GM12878 (cell line): ENCODE data around the gene ENTREP3. TPM values are rescaled to one million over a fixed set of nuclear protein-coding genes. Genes with fewer than 3 reads are reported as not detected.
A peak's percentile ranks its signal among the peaks of the same experiment; 100 is the strongest.

Experiments used
- ASH2L ChIP-seq: fragments of 300-600, 200-600 bp; sonication (generic); IDR thresholded peaks from 2 replicates; pipeline ENCODE4 v1.6.1; 2017; ENCODE audit warnings: low read depth, mild to moderate bottlenecking, borderline replicate concordance
- ATF2 ChIP-seq: IDR thresholded peaks from 2 replicates; pipeline ENCODE4 v1.6.1; 2012; ENCODE audit warnings: low read length, inconsistent platforms
- BMI1 ChIP-seq: fragments of 450-650 bp; IDR thresholded peaks from 2 replicates; pipeline ENCODE4 v1.6.1; 2016; ENCODE audit warnings: mild to moderate bottlenecking, moderate library complexity, borderline replicate concordance
- CREB1 ChIP-seq: IDR thresholded peaks from 2 replicates; pipeline ENCODE4 v1.6.1; 2012; ENCODE audit warnings: low read depth, mild to moderate bottlenecking, inconsistent platforms
- CTCF ChIP-seq, 3 experiments: IDR thresholded peaks in 2 of 3; conservative IDR thresholded peaks in 1 of 3; 2 replicates each; pipeline ENCODE4 v1.5.1; 2011; ENCODE audit warnings: low read depth in 3 of 3, low read length in 3 of 3, mild to moderate bottlenecking in 3 of 3, control low read depth in 2 of 3, moderate library complexity in 2 of 3, inconsistent platforms in 1 of 3, mixed read lengths in 1 of 3; ENCODE audit not compliant: control insufficient read depth in 2 of 3, insufficient read depth in 1 of 3; ENCODE audit errors: extremely low read depth in 1 of 3
- DPF2 ChIP-seq: fragments of 450-650 bp; IDR thresholded peaks from 2 replicates; pipeline ENCODE4 v1.6.1; 2017; ENCODE audit warnings: mild to moderate bottlenecking
- EP300 ChIP-seq, 2 experiments: fragments of 150-350 bp in 1 of 2; IDR thresholded peaks; 2 replicates each; pipeline ENCODE4 v1.6.1; 2011 to 2012; ENCODE audit warnings: low read depth in 2 of 2, low read length in 2 of 2, borderline replicate concordance in 1 of 2, improper control_type of control experiment in 1 of 2, inconsistent platforms in 1 of 2; ENCODE audit not compliant: control insufficient read depth in 1 of 2
- HSF1 ChIP-seq: fragments of 150-350 bp; IDR thresholded peaks from 2 replicates; pipeline ENCODE4 v1.6.1; 2014; ENCODE audit warnings: mild to moderate bottlenecking, low read depth, low read length
- IRF4 ChIP-seq: IDR thresholded peaks from 2 replicates; pipeline ENCODE4 v1.6.1; 2011; ENCODE audit warnings: low read depth, low read length
- IRF5 ChIP-seq: fragments of 450-650 bp; IDR thresholded peaks from 2 replicates; pipeline ENCODE4 v1.6.1; 2017; ENCODE audit warnings: borderline replicate concordance
- LARP7 ChIP-seq: fragments of 450-650 bp; IDR thresholded peaks from 2 replicates; pipeline ENCODE4 v1.6.1; 2017; ENCODE audit warnings: mild to moderate bottlenecking
- MLLT1 ChIP-seq: fragments of 450-650 bp; IDR thresholded peaks from 2 replicates; pipeline ENCODE4 v1.6.1; 2016; ENCODE audit warnings: mild to moderate bottlenecking
- MTA3 ChIP-seq: IDR thresholded peaks from 2 replicates; pipeline ENCODE4 v1.6.1; 2012; ENCODE audit warnings: low read length, inconsistent platforms, borderline replicate concordance
- NBN ChIP-seq: fragments of 450-650 bp; IDR thresholded peaks from 2 replicates; pipeline ENCODE4 v1.6.1; 2016
- NFIC ChIP-seq: IDR thresholded peaks from 2 replicates; pipeline ENCODE4 v1.6.1; 2012; ENCODE audit warnings: low read depth, mild to moderate bottlenecking, inconsistent platforms, low read length, moderate library complexity
- PAX8 ChIP-seq: fragments of 450-650 bp; IDR thresholded peaks from 2 replicates; pipeline ENCODE4 v1.6.1; 2017; ENCODE audit warnings: mild to moderate bottlenecking, moderate library complexity
- POLR2A ChIP-seq: IDR thresholded peaks from 2 replicates; pipeline ENCODE4 v1.6.1; 2011; ENCODE audit warnings: low read depth, mild to moderate bottlenecking, low read length
- PRDM15 ChIP-seq: fragments of 450-650 bp; formaldehyde crosslinking; IDR thresholded peaks from 2 replicates; pipeline ENCODE4 v1.4.0; 2020; ENCODE audit warnings: mild to moderate bottlenecking, moderate library complexity
- RBBP5 ChIP-seq: fragments of 200-600 bp; sonication (generic); conservative IDR thresholded peaks from 2 replicates; pipeline ENCODE4 v1.6.1; 2016
- SIN3A ChIP-seq: IDR thresholded peaks from 2 replicates; pipeline ENCODE4 v1.6.1; 2012; ENCODE audit warnings: low read depth, low read length, improper control_type of control experiment
- SMC3 ChIP-seq: IDR thresholded peaks from 2 replicates; pipeline ENCODE4 v1.6.1; 2011; ENCODE audit warnings: low read length, improper control_type of control experiment, borderline replicate concordance
- polyA plus RNA-seq, 11 experiments: library from polyadenylated mRNA; depleted of rRNA in 4 of 11; unstranded in 6 of 11; stranded (reverse) in 5 of 11; fragments of >200 nt; fragmentation: Nextera tagmentation in 4 of 11; fragmentation: Illumina TruSeq in 1 of 11; extraction: Ambion mirVana in 4 of 11; extraction: Trizol in 1 of 11; gene quantifications; 1 replicate in 1 of 11; 2 replicates in 10 of 11; pipeline versions ENCODE4 v1.2.1 to v1.2.3, GENCODE V29; 2011 to 2016; ENCODE audit warnings: inconsistent platforms in 2 of 11, missing spikeins in 2 of 11, low read depth in 1 of 11
- total RNA-seq, 4 experiments: library from RNA; depleted of rRNA in 3 of 4; stranded (reverse); fragments of >200 nt in 3 of 4; fragmentation: Illumina TruSeq in 1 of 4; extraction: Trizol in 1 of 4; gene quantifications; 2 replicates each; pipeline versions ENCODE4 v1.2.1 to v1.2.3, GENCODE V29; 2013 to 2021

The ENTREP3 gene
- total and polyA plus RNA-seq, 10 of the 15 experiments (the other 5 are each of a cell fraction or from before 2014, with no cell fraction given): 1.7 to 31.8 (median 3.9) TPM

- TF ChIP-seq MLLT1 (peak; percentile 55; the same call in 1 of the 2 replicates), MTA3 (0 out of 2 replicates have a peak, but pooled peaks have one; percentile 46), ASH2L (no peak), PRDM15 (CRISPR knock-in tag) (no peak), IRF5 (no peak), BMI1 (no peak), HSF1 (no peak), SIN3A (peak; percentile 18; the same call in 1 of the 2 replicates), CREB1 (0 out of 2 replicates have a peak, but pooled peaks have one; percentile 5), IRF4 (no peak), POLR2A (peak; percentile 63; the same call in 1 of the 2 replicates), NFIC (peak; percentile 30; the same call in 1 of the 2 replicates), NBN (peak; percentile 85; the same call in 1 of the 2 replicates), SMC3 (no peak), RBBP5 (no peak), CTCF (IDR thresholded peaks at IDR 0.05 in 2 of 3, conservative IDR thresholded peaks at IDR 0.05 in 1 of 3; ENCODE audit: control insufficient read depth in 2 of 3, extremely low read depth in 1 of 3, insufficient read depth in 1 of 3, low read depth in 3 of 3, low read length in 3 of 3) (no peak), ATF2 (no peak), EP300 (IDR thresholded peaks at IDR 0.05; ENCODE audit: borderline replicate concordance in 1 of 2, control insufficient read depth in 1 of 2, low read depth in 2 of 2, low read length in 2 of 2) (no peak), PAX8 (no peak), LARP7 (peak; percentile 64; the same call in 1 of the 2 replicates), DPF2 (no peak)
Observed at GRCh38 chr1:155226910-155227260, 28.4 kb downstream of the ENTREP3 start (continued).
